HepG2 (cell line): Measurements from ENCODE around the gene TCF25. TPM values are rescaled to one million over a fixed set of nuclear protein-coding genes. Genes with fewer than 3 reads are reported as not detected.

Source experiments
- ATAC-seq: fragments of 200-7000 bp; cut with Tn5 transposase; 3 replicates; pipeline ENCODE4 v1.9.1; 2020; ENCODE audit warnings: mild to moderate bottlenecking, moderate library complexity
- BruUV-seq: library from RNA; stranded (reverse); fragments of 400-500 nt; replicated peaks from 2 replicates; lab custom pipeline; 2021; lab: Mats Ljungman, UMichigan
- CTCF ChIA-PET: fragments of 300-600 bp; formaldehyde crosslinking; extraction: SDS; loops from one replicate; lab custom pipeline; 2021; ENCODE audit warnings: low total read pairs, inconsistent platforms, low intra/inter-chr PET ratio; lab: Yijun Ruan, JAX
- POLR2A ChIA-PET: fragments of 350-600 bp; sonication (Branson Sonifier 250); formaldehyde crosslinking; loops from one replicate; lab custom pipeline; 2020; ENCODE audit warnings: antibody characterized with exemption, inconsistent platforms; lab: Yijun Ruan, JAX
- DNase-seq: peaks from one replicate; pipeline ENCODE4 v3.0.0-alpha.2; 2015; ENCODE audit warnings: low spot score
- FAIRE-seq: peaks from 3 replicates; lab custom pipeline; 2011; peaks lifted over from hg19 to GRCh38; lab: Jason Lieb, UNC
- H2AFZ ChIP-seq: one replicate; pipeline ENCODE4 v1.6.1; 2011; ENCODE audit warnings: low read length, inconsistent platforms
- H3K27ac ChIP-seq: fragments of 300-600 bp; 3 replicates; pipeline ENCODE4 v1.8.0; 2011; ENCODE audit warnings: mixed run types, mild to moderate bottlenecking, mixed read lengths, low read length, inconsistent platforms; ENCODE audit not compliant: insufficient read depth; ENCODE audit errors: extremely low read length
- H3K27me3 ChIP-seq, 2 experiments: fragments of 200-600 bp in 1 of 2; 2 replicates in 1 of 2; 3 replicates in 1 of 2; pipeline versions ENCODE4 v1.6.0 to v1.8.0; 2011; ENCODE audit warnings: low read length in 2 of 2, mild to moderate bottlenecking in 2 of 2, moderate library complexity in 2 of 2, inconsistent platforms in 1 of 2; ENCODE audit not compliant: insufficient read depth in 2 of 2, control insufficient read depth in 1 of 2
- H3K36me3 ChIP-seq, 2 experiments: fragments of 200-600 bp in 1 of 2; replicated peaks in 1 of 2; 2 replicates in 1 of 2; 3 replicates in 1 of 2; pipeline versions ENCODE4 v1.5.1 to v1.8.0; 2011; ENCODE audit warnings: low read length in 2 of 2, inconsistent platforms in 1 of 2; ENCODE audit not compliant: insufficient read depth in 2 of 2, control insufficient read depth in 1 of 2
- H3K4me1 ChIP-seq: 2 replicates; pipeline ENCODE4 v1.5.1; 2012; ENCODE audit warnings: low read length, inconsistent platforms; ENCODE audit not compliant: insufficient read depth
- H3K4me2 ChIP-seq: 2 replicates; pipeline ENCODE4 v1.6.0; 2011; ENCODE audit warnings: low read depth, low read length, inconsistent platforms
- H3K4me3 ChIP-seq, 3 experiments: fragments of 200-600 bp in 1 of 3; sonication (generic), shearing (Covaris generic) in 1 of 3; replicated peaks in 1 of 3; 2 replicates each; pipeline ENCODE4 v1.5.1; 2011 to 2016; ENCODE audit warnings: low read length in 3 of 3, inconsistent platforms in 2 of 3, low read depth in 2 of 3, mild to moderate bottlenecking in 2 of 3, control low read depth in 1 of 3, mixed read lengths in 1 of 3; ENCODE audit not compliant: insufficient read depth in 1 of 3
- H3K79me2 ChIP-seq: one replicate; pipeline ENCODE4 v1.6.1; 2011; ENCODE audit warnings: low read length, inconsistent platforms; ENCODE audit not compliant: insufficient read depth
- H3K9ac ChIP-seq: 2 replicates; pipeline ENCODE4 v1.6.0; 2011; ENCODE audit warnings: mild to moderate bottlenecking, low read depth, low read length, inconsistent platforms; ENCODE audit not compliant: insufficient read depth
- H3K9me3 ChIP-seq: 2 replicates; pipeline ENCODE4 v1.5.1; 2012; ENCODE audit warnings: mild to moderate bottlenecking, low read length
- H4K20me1 ChIP-seq: 2 replicates; pipeline ENCODE4 v1.6.0; 2011; ENCODE audit warnings: inconsistent platforms, mild to moderate bottlenecking, low read length, moderate library complexity; ENCODE audit not compliant: insufficient read depth
- HMG20B ChIP-seq: conservative IDR thresholded peaks from 2 replicates; pipeline ENCODE4 v1.6.1; 2016; ENCODE audit warnings: missing genetic modification reagents, missing compliant biosample characterization
- KLF13 ChIP-seq: sonication (generic); formaldehyde crosslinking; IDR thresholded peaks from 2 replicates; pipeline ENCODE4 v1.4.0; 2020; ENCODE audit warnings: mild to moderate bottlenecking, missing genetic modification reagents
- RBFOX2 ChIP-seq: fragments of 200-400 bp; formaldehyde crosslinking; IDR thresholded peaks from 2 replicates; pipeline ENCODE4 v1.6.1; 2017; ENCODE audit warnings: low read depth, mild to moderate bottlenecking, low read length
- RFXAP ChIP-seq: sonication (generic); formaldehyde crosslinking; IDR thresholded peaks from 2 replicates; pipeline ENCODE4 v1.4.0; 2020; ENCODE audit warnings: missing genetic modification reagents, borderline replicate concordance
- SNAPC5 ChIP-seq: sonication (generic); formaldehyde crosslinking; IDR thresholded peaks from 2 replicates; pipeline ENCODE4 v1.8.1; 2023; ENCODE audit warnings: mild to moderate bottlenecking, missing genetic modification reagents, borderline replicate concordance
- TEAD2 ChIP-seq: sonication (generic); formaldehyde crosslinking; IDR thresholded peaks from 2 replicates; pipeline ENCODE4 v1.9.0; 2021; ENCODE audit warnings: missing genetic modification reagents
- THRA ChIP-seq: sonication (generic); formaldehyde crosslinking; IDR thresholded peaks from 2 replicates; pipeline ENCODE4 v1.4.0; 2020; ENCODE audit warnings: missing genetic modification reagents, borderline replicate concordance
- ZMYM2 ChIP-seq: sonication (generic); formaldehyde crosslinking; IDR thresholded peaks from 2 replicates; pipeline ENCODE4 v1.8.0; 2022; ENCODE audit warnings: mild to moderate bottlenecking, missing genetic modification reagents
- ZNF335 ChIP-seq: sonication (generic); formaldehyde crosslinking; IDR thresholded peaks from 2 replicates; pipeline ENCODE4 v1.4.0; 2020; ENCODE audit warnings: missing genetic modification reagents
- ZNF773 ChIP-seq: sonication (generic); formaldehyde crosslinking; IDR thresholded peaks from 2 replicates; pipeline ENCODE4 v1.4.0; 2020; ENCODE audit warnings: missing genetic modification reagents, borderline replicate concordance
- WGBS: methylation state at CpG from one replicate; pipeline ENCODE4 v1.1.6; 2017; ENCODE audit warnings: low lambda C conversion rate; 5-methylcytosine and 5-hydroxymethylcytosine counted together
- in situ Hi-C: cut with HindIII; loops from 2 replicates; pipeline ENCODE4 v1.10.0; 2017; ENCODE audit warnings: low pct_unique_long_range_greater_than_20kb; ENCODE audit not compliant: extremely low pct_ligation_motif_present
- intact Hi-C: fragments of 100-400 bp; cut with micrococcal nuclease; formaldehyde crosslinking; loops from one replicate; pipeline ENCODE4 v1.10.0; 2022; ENCODE audit not compliant: unreplicated experiment
- polyA plus RNA-seq, 8 experiments: library from polyadenylated mRNA; depleted of rRNA in 3 of 8; stranded (reverse) in 7 of 8; unstranded in 1 of 8; fragments of >200 nt; fragmentation: Illumina TruSeq in 4 of 8; extraction: Trizol in 4 of 8; gene quantifications; 2 replicates each; pipeline versions ENCODE4 v1.2.1 to v1.2.3, GENCODE V29; 2011 to 2016; ENCODE audit warnings: low read depth in 4 of 8, missing spikeins in 1 of 8, mixed read lengths in 1 of 8; ENCODE audit not compliant: insufficient read depth in 1 of 8
- total RNA-seq, 5 experiments: library from RNA; depleted of rRNA; stranded (reverse); fragments of >200 nt; fragmentation: Illumina TruSeq; extraction: Trizol; gene quantifications; 2 replicates each; pipeline ENCODE4 v1.2.3, GENCODE V29; 2016; ENCODE audit warnings: low read depth in 1 of 5
- TF ChIP-seq, protein P1 (sequence below): sonication (generic); formaldehyde crosslinking; IDR thresholded peaks from 2 replicates; pipeline ENCODE4 v1.9.0; 2022; ENCODE audit warnings: missing genetic modification reagents, mild to moderate bottlenecking, borderline replicate concordance

TCF25 gene
- total and polyA plus RNA-seq, 2 of the 13 experiments (the other 11 are each of a cell fraction or from before 2014, with no cell fraction given) = 138 to 206 TPM

DNA sequence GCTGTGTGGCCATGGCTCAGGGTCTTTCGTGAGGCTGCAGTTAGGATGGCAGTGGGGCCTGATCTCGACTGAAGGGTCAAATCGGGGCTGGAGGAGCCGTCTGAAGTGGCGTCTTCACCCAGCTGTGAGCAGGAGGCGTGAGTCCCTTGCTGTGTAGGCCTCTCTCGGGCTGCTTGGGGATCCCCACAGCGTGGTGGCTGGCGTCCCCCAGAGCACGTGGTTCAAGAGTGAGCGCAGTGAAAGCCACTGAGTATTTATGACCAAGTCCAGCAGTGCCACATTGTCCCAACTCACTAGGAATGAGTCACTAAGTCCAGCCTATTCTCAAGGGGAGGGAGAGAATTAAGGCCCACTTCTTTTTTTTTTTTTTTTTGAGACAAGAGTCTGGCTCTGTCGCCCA lies 11.7 kb upstream of the TCF25 start:
- Histone ChIP-seq H3K4me3 (no peak overlapping the region), H3K4me2 (no peak overlapping the region), H3K36me3 (peaks cover 40 to 50% of the 10 kb centered on the region in 2 experiments), H3K4me1 (0 out of 2 replicates have a peak, but pooled peaks cover 4% of the 10 kb centered on the region), H2AFZ (no peak overlapping the region), H3K27me3 (no peaks in the 10 kb centered on the region), H3K27ac (no peak overlapping the region), H3K9me3 (no peaks in the 10 kb centered on the region), H4K20me1 (no peaks in the 10 kb centered on the region; the same call in 1 of the 2 replicates), H3K9ac (no peak overlapping the region), H3K79me2 (no peaks in the 10 kb centered on the region)
- CTCF ChIA-PET = interaction anchor here (0.9 to 2.1 kb wide), 4 partner anchors 23 to 69 kb away, joined by 3 to 11 read pairs (median 6); partner anchors contain the start of gene FANCA
- DNase-seq (no peak), FAIRE-seq (no peak), ATAC-seq (no peak)
- BruUV-seq = no TSS peak
- intact Hi-C loops (loop anchor here (1.0 to 2.0 kb wide), 2 partner anchors 67 to 109 kb away; no protein-coding TSS in a partner anchor), in situ Hi-C loops (no loop called here)
- POLR2A ChIA-PET = interaction anchor here (1.1 to 2.1 kb wide), 5 partner anchors 12 to 45 kb away, joined by 3 to 11 read pairs (median 5); partner anchors contain the start of genes FANCA and TCF25
- TF ChIP-seq KLF13 (CRISPR knock-in tag) (no peak), ZNF335 (CRISPR knock-in tag) (no peak), SNAPC5 (CRISPR knock-in tag) (no peak), HMG20B (CRISPR knock-in tag) (no peak), RBFOX2 (no peak), TEAD2 (CRISPR knock-in tag) (no peak), THRA (CRISPR knock-in tag) (no peak), ZNF773 (CRISPR knock-in tag) (no peak), RFXAP (CRISPR knock-in tag) (no peak), ZMYM2 (no peak)
- TF ChIP-seq, protein P1, sequence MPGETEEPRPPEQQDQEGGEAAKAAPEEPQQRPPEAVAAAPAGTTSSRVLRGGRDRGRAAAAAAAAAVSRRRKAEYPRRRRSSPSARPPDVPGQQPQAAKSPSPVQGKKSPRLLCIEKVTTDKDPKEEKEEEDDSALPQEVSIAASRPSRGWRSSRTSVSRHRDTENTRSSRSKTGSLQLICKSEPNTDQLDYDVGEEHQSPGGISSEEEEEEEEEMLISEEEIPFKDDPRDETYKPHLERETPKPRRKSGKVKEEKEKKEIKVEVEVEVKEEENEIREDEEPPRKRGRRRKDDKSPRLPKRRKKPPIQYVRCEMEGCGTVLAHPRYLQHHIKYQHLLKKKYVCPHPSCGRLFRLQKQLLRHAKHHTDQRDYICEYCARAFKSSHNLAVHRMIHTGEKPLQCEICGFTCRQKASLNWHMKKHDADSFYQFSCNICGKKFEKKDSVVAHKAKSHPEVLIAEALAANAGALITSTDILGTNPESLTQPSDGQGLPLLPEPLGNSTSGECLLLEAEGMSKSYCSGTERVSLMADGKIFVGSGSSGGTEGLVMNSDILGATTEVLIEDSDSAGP (CRISPR knock-in tag) = no peak
- WGBS = 97% methylated on average over 6 of the region's 12 CpGs
